GM21526 (cell line): ENCODE results near the gene TNFRSF9.
"Not testable (repeated sequence)": the region's sequence is repeated elsewhere in the genome, so short reads cannot be mapped to it uniquely, and the experiment has no call there.

Experiments used
- ATAC-seq: cut with Tn5 transposase; IDR thresholded peaks from one replicate; pipeline ENCODE4 v1.9.1; 2021; ENCODE audit warnings: moderate library complexity; ENCODE audit not compliant: unreplicated experiment, low FRiP score

TNFRSF9 gene

GRCh38 chr1:7940745-7941436 is at the start of gene TNFRSF9:
TSS of gene TNFRSF9 (minus strand) at chr1:7940839. CDS start at chr1:7939994, 845 bp downstream.
- no peak for ATAC-seq

- no peak for ATAC-seq
Measured at GRCh38 chr1:7989762-7990428, 49.3 kb upstream of the TNFRSF9 start.

- ATAC-seq: no peak
Measured at GRCh38 chr1:7988576-7988975, 47.9 kb upstream of the TNFRSF9 start.

- no peak for ATAC-seq
Measured at GRCh38 chr1:7987528-7987927, 46.9 kb upstream of the TNFRSF9 start.

DNA sequence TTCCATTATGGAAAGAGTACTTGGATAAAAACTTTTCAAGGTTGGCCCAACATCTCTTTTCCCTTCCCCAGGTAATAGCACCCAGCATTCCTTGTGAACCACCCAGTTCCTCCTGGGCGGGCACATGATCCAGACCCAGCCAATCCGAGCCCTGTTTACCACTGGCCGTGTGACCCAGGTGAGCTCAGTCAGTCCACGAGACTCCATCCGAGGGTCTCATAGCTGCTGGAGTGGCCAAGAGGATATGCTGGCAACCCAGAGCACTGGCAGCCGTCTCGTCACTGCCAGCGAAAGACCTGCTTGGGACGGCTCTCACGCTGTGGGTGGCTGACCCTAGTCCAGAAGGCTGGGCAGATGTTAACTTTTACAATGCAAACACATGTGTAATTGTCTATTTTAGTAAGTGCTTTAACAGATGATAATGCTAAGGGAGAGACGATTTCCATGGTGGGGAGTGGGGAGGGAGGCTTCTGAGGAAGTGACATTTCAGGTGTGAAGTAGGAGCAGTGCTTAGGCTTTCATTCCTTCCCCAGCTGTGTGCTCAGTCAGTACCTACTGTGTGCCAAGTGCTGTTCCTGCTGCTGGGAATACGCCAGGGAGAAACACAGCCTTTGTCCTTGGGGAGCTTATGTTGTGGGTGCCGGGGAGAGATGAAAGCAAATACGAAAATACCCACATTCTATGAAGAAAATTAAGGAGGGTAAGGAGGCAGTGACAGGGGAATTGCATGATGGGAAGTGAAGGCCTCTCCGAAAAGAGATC is 45.4 kb upstream of the TNFRSF9 start:
- no peak for ATAC-seq

- ATAC-seq: no peak
Measured at GRCh38 chr1:7984811-7985210, 44.2 kb upstream of the TNFRSF9 start.

DNA sequence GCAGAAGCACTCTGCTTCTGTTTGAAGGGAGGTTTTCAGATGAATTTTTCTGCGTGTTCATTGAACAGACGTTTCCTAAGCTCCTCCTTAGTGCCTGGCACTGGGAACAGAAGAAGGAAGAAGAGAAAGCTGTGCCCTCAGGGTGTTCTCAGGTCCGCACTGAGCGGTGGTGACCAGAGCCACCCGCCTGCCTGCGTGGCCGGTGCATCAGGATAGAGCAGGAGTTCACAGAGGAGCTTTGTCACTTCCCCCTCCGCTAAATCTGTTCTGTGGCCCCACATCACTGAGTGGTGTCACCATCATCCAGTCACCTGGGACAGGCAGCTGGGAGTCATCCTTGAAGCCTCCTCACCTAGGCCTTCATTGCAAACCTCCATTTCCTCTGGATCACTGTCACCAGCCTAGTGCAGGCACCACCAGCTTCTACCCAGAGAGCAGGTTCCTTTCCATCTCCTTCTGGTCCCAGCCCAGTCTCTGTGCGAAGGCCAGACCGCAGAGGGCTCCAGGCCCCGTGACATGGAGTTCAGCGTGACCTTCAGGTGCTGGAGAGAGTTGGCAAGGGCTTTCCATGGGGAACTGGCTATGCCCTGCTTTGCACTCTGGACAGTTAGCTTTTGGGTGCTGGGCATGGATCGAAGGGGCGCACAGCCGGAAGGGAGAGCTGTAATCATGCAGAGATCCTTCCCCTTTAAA is 42.6 kb upstream of the TNFRSF9 start:
- ATAC-seq: no peak

- no peak for ATAC-seq
Measured at GRCh38 chr1:7980984-7981383, 40.3 kb upstream of the TNFRSF9 start.

- ATAC-seq: no peak
Measured at GRCh38 chr1:7975212-7975865, 34.7 kb upstream of the TNFRSF9 start.

- no peak for ATAC-seq
Measured at GRCh38 chr1:7973086-7973485, 32.4 kb upstream of the TNFRSF9 start.

DNA sequence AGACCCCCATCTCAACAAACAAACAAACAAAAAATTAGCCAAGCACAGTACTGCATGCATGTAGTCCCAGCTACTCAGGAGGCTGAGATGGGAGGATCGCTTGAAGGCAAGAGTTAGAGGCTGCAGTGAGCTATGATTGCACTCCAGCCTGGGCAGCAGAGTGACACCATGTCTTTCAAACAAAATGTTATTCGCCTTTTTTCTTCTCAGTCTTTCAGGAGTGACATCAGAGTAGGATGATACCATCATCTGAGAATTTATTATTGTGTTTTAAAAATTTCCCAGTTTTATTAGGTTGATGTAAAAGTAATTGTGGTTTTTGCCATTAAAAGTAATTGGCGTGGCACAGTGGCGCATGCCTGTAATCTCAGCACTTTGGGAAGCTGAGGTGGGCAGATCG is 31.6 kb upstream of the TNFRSF9 start:
- no peak for ATAC-seq

DNA sequence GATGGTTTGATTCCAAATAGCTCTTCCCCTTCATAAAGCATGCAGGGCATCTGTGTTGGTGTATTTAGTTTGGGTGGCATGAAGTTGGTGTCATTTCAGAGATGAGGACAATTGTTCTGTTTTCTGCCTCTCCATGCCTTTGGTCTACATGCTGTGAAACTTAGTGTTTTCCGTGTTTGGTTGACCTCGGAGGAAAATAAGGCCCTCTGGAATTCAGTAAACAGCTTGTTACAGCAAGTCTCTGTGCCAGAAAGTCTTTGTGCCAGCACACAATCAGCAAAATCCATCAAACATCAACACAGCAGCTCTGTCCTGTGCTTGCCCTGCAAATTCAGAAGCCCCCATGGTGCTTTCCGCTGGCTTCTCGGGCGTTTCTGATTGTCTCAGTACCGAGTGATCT is 30.4 kb upstream of the TNFRSF9 start:
- no peak for ATAC-seq

DNA sequence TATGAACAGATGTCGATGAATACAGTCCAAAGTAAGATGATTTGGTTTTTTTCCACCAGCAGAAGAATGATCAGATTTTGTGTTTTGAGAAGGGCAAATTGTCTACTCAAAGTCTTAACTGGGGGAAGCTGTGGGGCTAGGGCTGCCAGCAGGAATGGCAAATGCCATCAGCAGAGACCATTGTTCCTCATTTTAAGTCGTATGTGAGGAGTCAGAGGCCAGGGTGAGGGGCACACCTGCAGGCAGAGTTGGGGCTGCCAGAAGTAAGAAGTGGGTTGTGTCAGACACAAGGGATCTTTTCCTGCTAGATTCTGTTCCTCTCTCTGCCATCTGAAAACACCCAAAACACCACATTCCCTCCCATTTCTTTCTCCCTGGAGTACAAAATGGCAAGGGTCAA is 29.6 kb upstream of the TNFRSF9 start:
- no peak for ATAC-seq

GRCh38 chr1:7967651-7968050 is 27.0 kb upstream of the TNFRSF9 start:
- no peak for ATAC-seq

DNA sequence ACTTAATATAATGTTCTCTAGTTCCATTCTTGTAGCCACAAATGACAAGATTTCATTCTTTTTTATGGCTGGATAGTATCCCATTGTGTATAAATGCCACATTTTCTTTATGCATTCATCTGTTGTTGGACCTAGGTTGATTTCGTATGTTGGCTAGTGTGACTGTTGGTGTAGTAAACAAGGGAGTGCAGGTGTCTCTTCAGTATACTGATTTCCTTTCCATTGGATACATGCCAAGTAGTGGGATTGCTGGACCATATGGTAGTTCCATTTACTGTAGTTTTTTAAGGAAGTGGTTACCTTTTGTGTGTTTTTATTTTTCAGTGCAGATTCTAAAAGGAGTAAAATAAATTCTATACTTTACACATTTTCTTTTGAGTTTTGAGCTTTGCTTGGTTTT is 26.6 kb upstream of the TNFRSF9 start:
- ATAC-seq: no peak

DNA sequence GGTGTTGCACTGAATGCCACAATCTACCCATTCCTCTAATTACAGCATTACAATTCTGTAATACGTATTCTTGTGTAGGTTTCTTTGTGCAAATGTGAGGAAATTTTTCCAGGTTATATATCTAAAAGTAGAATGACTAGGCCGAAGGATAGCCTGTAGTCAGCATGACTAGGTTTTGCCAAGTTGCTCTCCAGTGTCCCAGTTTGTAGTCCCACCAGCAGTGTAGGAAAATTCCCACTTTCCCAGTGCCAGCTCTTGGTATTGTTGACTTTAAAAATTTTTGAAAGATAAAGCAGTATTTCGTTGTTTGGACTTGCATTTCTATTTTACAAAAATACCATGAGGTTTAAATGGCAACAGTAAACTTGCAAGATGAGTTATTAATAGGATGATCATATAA is 23.8 kb upstream of the TNFRSF9 start:
- ATAC-seq: no peak

DNA sequence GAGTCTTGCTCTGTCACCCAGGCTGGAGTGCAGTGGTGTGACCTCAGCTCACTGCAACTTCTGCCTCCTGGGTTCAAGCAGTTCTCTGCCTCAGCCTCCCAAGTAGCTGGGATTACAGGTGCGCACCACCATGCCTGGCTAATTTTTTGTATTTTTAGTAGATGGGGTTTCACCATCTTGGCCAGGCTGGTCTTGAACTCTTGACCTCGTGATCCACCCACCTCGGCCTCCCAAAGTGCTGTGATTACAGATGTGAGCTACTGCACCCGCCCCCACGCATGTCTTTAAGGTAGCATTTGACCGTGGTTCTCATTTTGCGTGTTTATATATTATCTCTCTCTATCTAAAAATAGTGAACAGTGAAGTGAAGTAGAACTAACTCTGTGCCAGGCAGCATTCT is 23.2 kb upstream of the TNFRSF9 start:
- not testable (repeated sequence) for ATAC-seq

DNA sequence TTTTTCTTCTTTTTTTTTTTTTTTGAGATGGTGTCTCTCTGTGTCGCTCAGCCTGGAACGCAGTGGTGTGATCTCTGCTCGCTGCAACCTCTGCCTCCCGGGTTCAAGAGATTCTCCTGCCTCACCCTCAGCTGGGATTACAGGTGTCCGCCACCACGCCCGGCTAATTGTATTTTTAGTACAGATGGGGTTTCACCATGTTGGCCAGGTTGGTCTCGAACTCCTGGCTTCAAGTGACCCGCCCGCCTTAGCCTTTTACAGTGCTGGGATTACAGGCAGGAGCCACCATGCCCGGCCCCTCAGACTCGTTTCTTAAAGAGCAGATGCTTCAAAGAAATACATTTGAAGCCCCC is 22.7 kb upstream of the TNFRSF9 start:
- not testable (repeated sequence) for ATAC-seq

GRCh38 chr1:7962636-7963377 is 22.2 kb upstream of the TNFRSF9 start:
- no peak for ATAC-seq

GRCh38 chr1:7962014-7962335 is 21.3 kb upstream of the TNFRSF9 start:
- ATAC-seq: peak; percentile 7
